IPS-11a (cell line): Measurements from ENCODE around the gene PPP2CA.
"Not testable (repeated sequence)": the region's sequence is repeated elsewhere in the genome, so short reads cannot be mapped to it uniquely, and the experiment has no call there.

Experiments
- H3K4me3 ChIP-seq: one replicate; pipeline ENCODE4 v1.5.1; 2013; ENCODE audit warnings: low read depth, low read length, control low read depth

Gene PPP2CA

GRCh38 chr5:134245692-134246091 is 19.8 kb upstream of the PPP2CA start:
- H3K4me3 ChIP-seq, result no peak overlapping the region

- H3K4me3 ChIP-seq, result no peak overlapping the region
Observed at GRCh38 chr5:134245101-134245604, 19.3 kb upstream of the PPP2CA start.

GRCh38 chr5:134242146-134242545 is 16.3 kb upstream of the PPP2CA start:
- H3K4me3 ChIP-seq, result no peak overlapping the region

- no peak overlapping the region for H3K4me3 ChIP-seq
Observed at GRCh38 chr5:134240421-134240962, 14.6 kb upstream of the PPP2CA start.

- no peak overlapping the region for H3K4me3 ChIP-seq
Observed at GRCh38 chr5:134236820-134237219, 10.9 kb upstream of the PPP2CA start.

GRCh38 chr5:134236318-134236717 is 10.4 kb upstream of the PPP2CA start:
- no peak overlapping the region for H3K4me3 ChIP-seq

GRCh38 chr5:134228624-134229023 is 2.8 kb upstream of the PPP2CA start:
- no peak overlapping the region for H3K4me3 ChIP-seq

- no peak overlapping the region for H3K4me3 ChIP-seq
Observed at GRCh38 chr5:134227776-134228175, 1.9 kb upstream of the PPP2CA start.

- H3K4me3 ChIP-seq, result peak overlapping the region; percentile 97
Observed at GRCh38 chr5:134227259-134227658, 1.4 kb upstream of the PPP2CA start.

- H3K4me3 ChIP-seq, result peak overlapping the region; percentile 97
Observed at GRCh38 chr5:134226441-134227192, 744 bp upstream of the PPP2CA start.

GRCh38 chr5:134224888-134225779 is 739 bp downstream of the PPP2CA start:
- peak overlapping the region; percentile 97 for H3K4me3 ChIP-seq

GRCh38 chr5:134223406-134224248 is 2.2 kb downstream of the PPP2CA start:
- peak overlapping the region; percentile 97 for H3K4me3 ChIP-seq

- not testable (repeated sequence) for H3K4me3 ChIP-seq
Observed at GRCh38 chr5:134221690-134222089, 4.2 kb downstream of the PPP2CA start.

- H3K4me3 ChIP-seq, result no peak overlapping the region
Observed at GRCh38 chr5:134215757-134216156, 10.1 kb downstream of the PPP2CA start.

- H3K4me3 ChIP-seq, result not testable (repeated sequence)
Observed at GRCh38 chr5:134211263-134212031, 14.4 kb downstream of the PPP2CA start.

GRCh38 chr5:134209477-134210245 is 16.2 kb downstream of the PPP2CA start:
- no peak overlapping the region for H3K4me3 ChIP-seq

GRCh38 chr5:134207696-134208095 is 18.2 kb downstream of the PPP2CA start:
- H3K4me3 ChIP-seq, result no peak overlapping the region

- no peak overlapping the region for H3K4me3 ChIP-seq
Observed at GRCh38 chr5:134206627-134207160, 19.2 kb downstream of the PPP2CA start.

- H3K4me3 ChIP-seq, result no peak overlapping the region
Observed at GRCh38 chr5:134204575-134204974, 21.3 kb downstream of the PPP2CA start.
